Measurements from ENCODE around the gene KRTAP3-3.

GRCh38 chr17:40997361-40997760, 3.4 kb upstream of the KRTAP3-3 start:
- no peak for TF ChIP-seq POLR2A (IDR thresholded peaks at IDR 0.05)
- TF ChIP-seq CTCF (IDR thresholded peaks at IDR 0.05), result no peak
- TF ChIP-seq EP300 (IDR thresholded peaks at IDR 0.05), result no peak
